ENCODE data around the gene RPL12.

DNA sequence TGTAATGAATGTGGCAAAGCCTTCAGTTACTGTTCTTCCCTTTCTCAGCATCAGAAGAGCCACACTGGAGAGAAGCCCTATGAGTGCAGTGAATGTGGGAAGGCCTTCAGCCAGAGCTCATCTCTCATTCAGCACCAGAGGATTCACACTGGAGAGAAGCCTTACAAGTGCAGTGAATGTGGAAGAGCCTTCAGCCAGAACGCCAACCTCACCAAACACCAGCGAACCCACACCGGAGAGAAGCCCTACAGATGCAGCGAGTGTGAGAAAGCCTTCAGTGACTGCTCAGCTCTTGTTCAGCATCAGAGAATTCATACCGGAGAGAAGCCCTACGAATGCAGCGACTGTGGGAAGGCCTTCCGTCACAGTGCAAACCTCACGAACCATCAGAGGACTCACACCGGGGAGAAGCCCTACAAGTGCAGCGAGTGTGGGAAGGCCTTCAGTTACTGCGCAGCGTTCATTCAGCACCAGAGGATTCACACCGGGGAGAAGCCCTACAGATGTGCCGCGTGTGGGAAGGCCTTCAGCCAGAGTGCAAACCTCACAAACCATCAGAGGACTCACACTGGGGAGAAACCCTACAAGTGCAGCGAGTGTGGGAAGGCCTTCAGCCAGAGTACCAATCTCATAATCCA lies 6.8 kb downstream of the RPL12 start:
- TF ChIP-seq, protein P1, sequence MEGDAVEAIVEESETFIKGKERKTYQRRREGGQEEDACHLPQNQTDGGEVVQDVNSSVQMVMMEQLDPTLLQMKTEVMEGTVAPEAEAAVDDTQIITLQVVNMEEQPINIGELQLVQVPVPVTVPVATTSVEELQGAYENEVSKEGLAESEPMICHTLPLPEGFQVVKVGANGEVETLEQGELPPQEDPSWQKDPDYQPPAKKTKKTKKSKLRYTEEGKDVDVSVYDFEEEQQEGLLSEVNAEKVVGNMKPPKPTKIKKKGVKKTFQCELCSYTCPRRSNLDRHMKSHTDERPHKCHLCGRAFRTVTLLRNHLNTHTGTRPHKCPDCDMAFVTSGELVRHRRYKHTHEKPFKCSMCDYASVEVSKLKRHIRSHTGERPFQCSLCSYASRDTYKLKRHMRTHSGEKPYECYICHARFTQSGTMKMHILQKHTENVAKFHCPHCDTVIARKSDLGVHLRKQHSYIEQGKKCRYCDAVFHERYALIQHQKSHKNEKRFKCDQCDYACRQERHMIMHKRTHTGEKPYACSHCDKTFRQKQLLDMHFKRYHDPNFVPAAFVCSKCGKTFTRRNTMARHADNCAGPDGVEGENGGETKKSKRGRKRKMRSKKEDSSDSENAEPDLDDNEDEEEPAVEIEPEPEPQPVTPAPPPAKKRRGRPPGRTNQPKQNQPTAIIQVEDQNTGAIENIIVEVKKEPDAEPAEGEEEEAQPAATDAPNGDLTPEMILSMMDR (IDR thresholded peaks at IDR 0.05 in 8 of 11, conservative IDR thresholded peaks at IDR 0.05 in 3 of 11) = no peak
- no peak for TF ChIP-seq POLR2AphosphoS5 (IDR thresholded peaks at IDR 0.05)
- TF ChIP-seq POLR2A (IDR thresholded peaks at IDR 0.05) = no peak
